ENCODE measurements around the gene TNFSF15.

TNFSF15 gene
- total RNA-seq: 0 to 0.09 reads per million in 2 donors

GRCh38 chr9:114805670-114806525, at the start of gene TNFSF15:
TNFSF15 (minus strand) TSS chr9:114806039; CDS start chr9:114806012, 27 bp downstream.
- DNase-seq: no peak

GRCh38 chr9:114855488-114855887, 49.6 kb upstream of the TNFSF15 start:
- DNase-seq: no peak

DNA sequence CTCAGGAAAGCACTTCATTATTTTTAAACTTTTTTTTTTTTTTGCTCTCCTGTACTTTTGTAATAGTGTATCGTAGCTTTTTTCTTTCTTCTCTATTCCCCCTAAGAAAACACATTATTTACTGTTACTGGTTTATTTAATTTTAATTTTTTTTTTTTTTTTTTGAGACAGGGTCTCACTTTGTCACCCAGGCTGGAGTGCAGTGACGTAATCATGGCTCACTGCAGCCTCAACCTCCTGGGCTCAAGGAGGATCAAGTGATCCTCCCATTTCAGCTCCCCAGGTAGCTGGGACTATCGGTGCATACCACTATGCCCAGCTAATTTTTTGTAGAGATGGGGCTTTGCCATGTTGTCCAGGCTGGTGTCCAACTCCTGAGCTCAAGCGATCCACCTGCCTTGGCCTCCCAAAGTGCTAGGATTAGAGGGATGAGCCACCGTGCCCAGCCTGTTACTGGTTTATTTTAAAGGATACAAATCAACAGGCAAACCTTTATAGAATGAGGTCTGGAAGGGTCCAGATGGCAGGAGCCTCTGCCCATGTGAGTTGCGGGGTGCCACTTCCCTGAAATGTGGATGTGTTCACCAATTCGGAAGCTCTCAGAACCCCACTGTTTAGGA, 49.0 kb upstream of the TNFSF15 start:
- DNase-seq: no peak

DNA sequence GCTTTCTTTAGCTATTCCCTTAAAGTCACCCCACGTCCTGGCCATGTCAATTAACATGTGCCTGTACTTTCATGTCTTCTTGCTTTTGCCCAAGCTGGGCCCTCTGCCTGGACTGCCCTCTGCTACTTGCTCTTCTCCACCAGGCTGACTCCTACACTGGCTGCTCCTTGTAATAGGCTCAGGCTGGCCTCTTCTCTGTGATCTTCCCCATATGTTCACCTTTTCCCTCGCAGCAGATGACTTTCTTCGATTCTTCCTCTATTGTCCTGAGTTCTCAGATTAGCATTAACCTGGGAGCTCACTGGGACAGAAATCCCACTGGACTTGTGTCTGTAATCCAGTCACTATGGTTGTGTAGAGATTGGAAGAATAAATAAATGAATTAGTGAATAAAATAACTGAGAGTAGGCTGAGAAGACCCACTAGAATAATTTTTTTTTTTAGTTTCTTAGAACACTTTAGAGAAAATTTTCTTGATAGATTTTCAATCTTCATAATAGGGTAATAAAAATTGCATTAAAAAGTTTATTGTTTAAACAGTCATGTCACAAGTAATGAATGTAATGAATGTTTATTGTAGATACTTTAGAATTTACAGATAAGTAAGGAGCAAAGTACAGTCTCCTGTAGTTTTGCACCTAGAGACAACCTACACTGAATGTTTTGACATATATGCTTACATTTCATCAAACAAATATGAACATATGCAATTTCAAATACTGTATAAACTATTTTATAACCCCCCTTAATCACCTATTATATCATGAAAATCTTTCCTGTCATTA, 47.4 kb upstream of the TNFSF15 start:
- DNase-seq: no peak

GRCh38 chr9:114852050-114852594, 46.3 kb upstream of the TNFSF15 start:
- no peak for DNase-seq

DNA sequence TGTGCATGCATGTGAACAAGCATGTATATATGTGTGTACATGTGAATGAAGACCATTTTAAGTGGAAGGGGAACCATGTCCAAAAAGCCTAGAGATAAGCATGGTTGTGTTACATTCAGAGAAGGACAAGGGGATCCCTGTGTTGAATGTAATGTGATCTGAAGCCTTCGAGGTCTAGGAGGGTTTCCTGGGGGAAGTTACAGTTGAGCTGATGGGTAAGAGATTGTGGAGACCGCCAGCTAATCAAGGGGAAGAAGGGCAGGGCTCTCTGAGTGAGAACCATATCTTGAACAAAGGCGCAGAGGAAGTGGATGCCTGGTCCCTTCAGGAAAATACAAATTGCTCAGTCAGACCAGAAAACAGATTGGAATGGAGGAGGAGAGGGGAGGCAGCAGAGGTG, 45.5 kb upstream of the TNFSF15 start:
- no peak for DNase-seq

DNA sequence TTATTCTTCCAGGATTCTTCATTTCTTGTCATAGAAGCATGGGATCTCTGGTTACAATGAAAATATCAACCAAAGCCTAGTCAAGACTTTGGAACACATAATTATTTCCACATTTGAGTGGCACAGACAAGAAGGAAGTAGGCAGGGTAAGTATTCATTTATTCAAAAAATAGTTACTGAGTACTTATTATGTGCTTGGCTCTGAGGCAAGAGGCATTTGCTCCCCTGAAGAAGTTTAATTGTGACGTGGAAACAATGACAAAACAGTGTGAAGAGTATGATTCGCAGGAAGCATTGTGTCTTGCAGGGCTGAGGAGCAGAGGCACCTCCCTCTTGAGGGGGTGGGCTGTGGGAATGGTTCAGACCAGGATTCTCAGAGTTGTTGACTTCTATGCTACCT, 45.0 kb upstream of the TNFSF15 start:
- no peak for DNase-seq

DNA sequence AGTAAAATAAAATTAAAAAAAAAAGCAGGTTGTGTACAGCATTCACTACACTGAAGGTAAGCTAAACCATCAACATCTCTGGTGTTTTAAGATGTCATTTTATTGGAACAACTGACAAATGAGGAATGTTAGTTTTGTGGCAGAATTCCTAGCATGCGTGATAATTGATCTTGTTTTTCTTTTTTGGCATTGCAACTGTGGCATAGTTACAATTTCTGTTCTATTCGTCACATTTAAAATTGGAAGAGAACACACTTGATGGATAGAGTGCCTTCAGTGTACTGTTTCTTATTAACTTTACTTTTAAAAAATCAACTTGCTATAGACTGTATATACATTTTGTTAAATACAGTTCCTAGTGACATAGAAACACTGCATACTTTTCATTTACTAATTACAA, 43.6 kb upstream of the TNFSF15 start:
- DNase-seq: no peak

DNA sequence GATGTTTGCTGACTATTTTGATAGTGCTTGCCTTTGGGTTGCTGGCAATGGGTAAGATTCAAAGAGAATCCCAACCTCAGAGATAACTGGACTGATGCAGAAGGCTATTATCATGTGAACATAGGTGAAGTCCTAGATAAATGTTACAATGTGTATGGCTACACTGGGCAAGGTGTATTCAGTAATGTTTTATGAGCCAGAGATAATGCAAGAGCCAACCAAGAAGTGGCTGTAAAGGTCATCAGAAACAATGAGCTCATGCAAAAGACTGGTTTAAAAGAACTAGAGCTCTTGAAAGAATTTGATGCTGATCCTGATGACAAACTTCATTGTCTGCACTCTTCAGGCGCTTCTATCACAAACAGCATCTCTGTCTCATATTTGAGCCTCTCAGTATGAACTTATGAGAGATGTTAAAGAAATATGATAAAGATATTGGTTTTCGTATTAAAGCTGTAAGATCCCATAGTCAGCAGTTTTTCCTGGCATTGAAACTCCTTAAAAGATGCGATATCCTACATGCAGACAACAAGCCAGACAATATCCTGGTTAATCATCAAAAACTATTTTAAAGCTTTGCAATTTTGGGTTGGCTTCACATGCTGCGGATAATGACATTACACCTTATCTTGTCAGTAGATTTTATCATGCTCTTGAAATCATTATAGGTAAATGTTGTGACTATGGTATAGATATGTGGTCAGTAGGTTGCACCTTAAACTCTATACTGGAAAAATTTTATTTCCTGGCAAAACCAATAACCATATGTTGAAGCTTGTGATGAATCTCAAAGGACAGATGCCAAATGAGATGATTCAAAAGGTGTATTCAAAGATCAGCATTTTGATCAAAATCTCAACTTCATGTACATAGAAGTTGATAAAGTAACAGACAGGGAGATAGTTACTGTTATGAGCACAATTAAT, 41.9 kb upstream of the TNFSF15 start:
- no peak for DNase-seq

DNA sequence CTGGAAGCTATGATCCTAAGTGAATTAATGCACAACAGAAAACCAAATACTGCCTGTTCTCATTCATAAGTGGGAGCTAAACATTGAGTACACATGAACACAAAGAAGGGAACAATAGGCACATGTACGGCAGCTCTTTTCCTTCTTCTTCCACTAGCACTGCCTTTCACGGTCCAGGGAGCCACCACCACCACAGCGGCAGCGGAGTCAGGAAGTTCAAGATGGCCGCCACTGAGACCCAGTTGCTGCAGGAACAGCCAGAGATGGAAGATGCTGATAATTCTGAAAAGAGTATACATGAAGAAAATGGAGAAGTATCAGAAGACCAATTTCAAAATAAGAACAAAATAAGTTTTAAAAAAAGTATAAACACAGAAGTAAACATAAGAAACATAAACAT, 39.5 kb upstream of the TNFSF15 start:
- no peak for DNase-seq

DNA sequence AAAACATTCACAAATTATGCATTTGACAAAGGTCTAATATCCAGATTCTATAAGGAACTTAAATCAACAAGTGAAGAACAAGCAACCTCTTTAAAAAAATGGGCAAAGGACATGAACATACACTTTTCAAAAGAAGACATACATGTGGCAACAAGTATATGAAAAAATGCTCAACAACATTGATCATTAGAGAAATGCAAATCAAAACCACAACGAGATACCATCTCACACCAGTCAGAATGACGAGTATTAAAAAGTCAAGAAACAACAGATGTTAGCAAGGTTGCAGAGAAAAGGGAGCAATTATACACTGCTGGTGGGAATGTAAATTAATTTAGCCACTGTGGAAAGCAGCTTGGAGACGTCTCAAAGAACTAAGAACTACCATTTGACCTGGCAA, 38.9 kb upstream of the TNFSF15 start:
- DNase-seq: no peak

DNA sequence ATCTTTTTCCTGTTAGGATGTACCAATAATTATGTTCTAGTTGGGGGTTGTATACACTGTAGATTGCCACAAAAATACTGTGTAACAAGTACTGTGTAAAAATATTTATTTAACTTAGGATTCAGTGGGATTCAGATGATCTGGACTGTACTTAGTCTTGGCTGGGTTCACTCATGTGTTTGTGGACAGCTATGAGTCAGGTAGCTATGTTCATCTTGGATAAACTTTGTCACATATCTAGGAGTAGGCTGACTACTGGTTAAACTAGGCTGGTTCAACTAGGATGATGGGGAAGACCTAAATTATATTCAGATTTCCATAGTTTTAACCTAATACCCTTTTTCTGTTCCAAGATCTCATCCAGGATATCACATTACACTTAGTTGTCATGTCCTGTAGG, 32.1 kb upstream of the TNFSF15 start:
- DNase-seq: no peak

DNA sequence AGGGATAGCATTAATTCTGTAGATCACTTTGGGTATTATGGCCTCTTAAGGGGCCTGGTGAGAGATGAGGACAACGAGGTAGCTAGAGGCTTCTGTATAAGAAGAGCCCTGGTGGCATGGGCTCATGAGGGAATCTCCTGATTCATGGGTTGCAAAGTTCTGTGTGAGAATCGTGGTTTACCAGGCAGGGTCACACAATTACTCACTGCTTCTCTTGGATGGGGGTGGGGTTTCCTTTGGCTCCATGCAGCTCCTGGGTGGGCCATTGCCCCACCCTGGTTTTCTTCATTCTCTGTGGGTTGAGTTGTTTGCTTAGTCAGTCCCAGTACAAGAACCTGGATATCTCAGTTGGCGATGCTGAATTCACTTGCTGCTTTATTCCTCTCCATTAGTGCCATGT, 30.9 kb upstream of the TNFSF15 start:
- DNase-seq: no peak

DNA sequence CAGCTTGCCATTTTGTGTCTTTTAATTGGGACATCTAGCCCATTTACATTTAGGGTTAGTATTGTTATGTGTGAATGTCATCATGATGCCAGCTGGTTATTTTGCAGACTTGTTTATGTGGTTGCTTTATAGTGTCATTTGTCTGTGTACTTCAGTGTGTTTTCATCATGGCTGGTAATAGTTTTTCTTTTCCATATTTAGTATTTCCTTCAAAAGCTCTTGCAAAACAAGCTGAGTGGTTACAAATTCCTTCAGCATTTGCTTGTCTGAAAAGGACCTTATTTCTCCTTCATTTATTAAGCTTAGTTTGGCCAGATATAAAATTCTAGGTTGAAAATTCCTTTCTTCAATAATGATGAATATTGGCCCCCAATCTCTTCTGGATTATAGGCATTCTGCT, 28.5 kb upstream of the TNFSF15 start:
- DNase-seq: no peak

- DNase-seq: no peak
Observed at GRCh38 chr9:114830546-114830945, 24.7 kb upstream of the TNFSF15 start.

DNA sequence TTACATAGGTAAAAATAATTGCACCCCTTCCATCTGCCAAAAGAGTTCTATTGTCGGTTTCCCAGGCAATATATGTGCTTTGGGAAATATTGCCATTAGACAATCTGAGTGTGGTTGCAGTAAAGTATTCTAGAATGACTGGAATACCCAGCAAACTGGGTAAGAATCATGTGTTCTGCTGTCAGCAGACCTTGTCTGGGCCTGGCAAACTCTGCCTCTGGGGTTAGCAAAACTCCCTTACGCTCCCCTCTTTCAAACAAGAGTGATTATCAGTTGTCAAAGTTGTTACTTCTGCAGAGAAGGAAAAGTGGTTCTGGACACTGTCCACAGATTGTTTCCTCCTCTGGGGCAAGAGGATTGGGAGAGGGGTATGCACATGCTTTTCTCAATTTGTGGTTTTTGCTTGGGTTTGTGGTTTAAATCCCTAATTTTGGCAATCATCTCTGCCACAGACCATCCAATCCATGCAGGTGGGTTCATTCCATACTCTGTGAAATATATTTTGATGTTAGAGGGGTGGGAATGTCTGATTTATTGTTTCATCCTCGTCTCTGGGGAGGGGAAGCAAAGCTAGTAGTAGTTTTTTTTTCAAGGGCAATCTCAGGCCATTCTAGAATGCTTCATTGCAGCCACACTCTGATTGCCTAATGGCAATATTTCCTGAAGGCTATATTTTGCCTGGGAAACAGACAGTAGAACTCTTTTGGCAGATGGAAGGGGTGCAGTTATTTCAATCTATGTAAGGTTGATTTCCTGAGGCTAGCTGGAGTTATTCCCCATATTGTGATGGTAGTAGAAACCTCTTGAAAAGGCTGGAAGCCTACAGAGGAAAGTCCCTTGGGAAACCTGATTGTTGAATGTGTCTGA, 24.0 kb upstream of the TNFSF15 start:
- DNase-seq: no peak

DNA sequence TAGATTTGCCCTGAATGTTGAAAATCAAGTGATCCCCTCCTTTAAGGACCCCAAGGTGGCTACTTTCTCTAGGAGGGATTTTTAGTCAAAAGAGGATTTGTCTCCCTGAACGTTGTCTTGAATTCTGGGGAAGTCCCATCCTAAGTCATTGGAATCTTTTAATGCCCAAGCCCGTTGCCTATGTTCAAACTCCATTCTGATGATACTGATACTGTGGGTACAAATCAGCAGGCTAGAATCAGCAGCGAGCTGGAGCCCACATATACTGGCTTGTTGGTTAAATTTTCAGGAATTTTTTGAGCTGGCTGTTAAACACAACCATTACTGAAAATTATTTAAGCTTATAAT, 22.4 kb upstream of the TNFSF15 start:
- no peak for DNase-seq

DNA sequence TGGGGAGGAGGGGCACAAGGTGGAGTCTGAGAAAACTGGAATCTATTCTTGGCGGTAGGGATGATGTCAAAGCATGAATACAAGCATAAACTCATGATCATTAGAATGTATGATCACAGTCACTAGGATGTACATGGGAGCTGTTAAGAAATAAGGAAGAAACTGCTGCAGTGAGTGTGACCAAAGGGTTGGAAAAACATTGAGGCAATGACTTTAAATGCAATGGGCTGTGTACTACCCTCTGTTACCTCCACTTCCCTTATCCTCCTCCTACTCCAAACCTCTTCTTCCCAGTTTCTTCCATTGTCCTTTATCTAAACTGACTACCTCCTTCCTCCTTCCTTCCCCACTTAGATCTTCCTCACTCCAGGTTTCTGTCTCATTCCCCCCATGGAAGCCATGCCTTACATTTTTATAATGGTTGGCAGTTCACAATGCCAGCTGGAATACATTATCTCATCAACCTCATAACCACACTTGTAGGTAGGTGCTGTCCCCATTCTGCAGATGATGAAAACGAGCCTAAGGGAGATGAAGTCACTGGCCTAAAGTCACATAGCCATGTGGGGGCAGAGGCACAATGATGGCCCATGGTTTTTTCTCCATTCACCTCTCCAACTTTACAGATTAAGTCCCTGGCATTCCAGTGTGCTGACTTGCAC, 21.9 kb upstream of the TNFSF15 start:
- no peak for DNase-seq

GRCh38 chr9:114826431-114826830, 20.6 kb upstream of the TNFSF15 start:
- DNase-seq: no peak

DNA sequence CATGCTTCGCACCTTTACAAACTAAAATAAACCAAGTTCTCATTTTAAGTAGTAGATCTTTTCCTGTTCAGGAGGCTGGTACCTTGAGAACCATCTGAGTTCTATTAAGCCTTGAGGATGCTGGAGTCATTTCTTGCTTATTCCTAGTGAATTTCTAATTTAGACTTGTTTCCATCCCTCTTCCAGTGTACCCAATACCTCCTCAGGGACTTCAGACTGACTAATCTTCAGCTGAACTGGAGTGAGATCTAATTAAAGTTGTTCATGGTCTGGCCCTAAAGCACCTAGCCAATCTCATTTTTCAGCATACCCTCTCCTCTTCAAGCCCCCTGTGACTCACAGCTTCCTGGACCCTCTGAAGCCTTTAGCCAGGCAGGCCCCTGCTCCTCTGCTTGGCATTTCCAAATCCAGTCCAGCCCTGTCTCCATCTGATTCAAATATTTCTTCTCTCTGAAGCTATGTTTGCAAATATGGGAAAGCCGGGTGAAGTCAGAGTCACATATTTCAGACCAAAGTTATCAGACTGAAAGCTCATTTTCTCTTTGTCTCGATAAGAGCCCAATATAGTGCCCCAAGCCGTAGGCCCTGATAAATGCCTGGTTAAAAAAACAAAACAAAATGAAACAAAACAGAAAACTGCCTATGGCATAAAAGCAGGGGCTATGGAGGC, 19.4 kb upstream of the TNFSF15 start:
- no peak for DNase-seq
